Left lung (tissue), 10 donors: ENCODE measurements around the gene NCAPD2. TPM values are rescaled to one million over a fixed set of nuclear protein-coding genes. Genes with fewer than 3 reads are reported as not detected.
"Not testable (repeated sequence)": the region's sequence is repeated elsewhere in the genome, so short reads cannot be mapped to it uniquely, and the experiment has no call there.

ENCODE experiments used
- ATAC-seq: fragments of 200-7000 bp; cut with Tn5 transposase; one replicate; pipeline ENCODE4 v1.9.1; 2020; ENCODE audit warnings: moderate library complexity
- DNase-seq, 4 donors: peaks; one replicate each; pipeline ENCODE4 v3.0.0-alpha.2; 2013 to 2020
- H3K27ac ChIP-seq, 2 donors: fragments of 200-600 bp; sonication (generic) in 1 of 2; one replicate each; pipeline versions ENCODE4 v1.5.0 to v1.8.0; 2020 to 2021
- H3K27me3 ChIP-seq, 2 donors: fragments of 200-600 bp; sonication (generic) in 1 of 2; one replicate each; pipeline versions ENCODE4 v1.5.0 to v1.8.0; 2020 to 2021
- H3K36me3 ChIP-seq, 2 donors: fragments of 200-600 bp; sonication (generic) in 1 of 2; one replicate each; pipeline versions ENCODE4 v1.5.0 to v1.8.0; 2020 to 2021
- H3K4me1 ChIP-seq, 2 donors: fragments of 200-600 bp; one replicate each; pipeline ENCODE4 v1.8.0; 2021
- H3K4me3 ChIP-seq, 2 donors: fragments of 200-600 bp; sonication (generic) in 1 of 2; one replicate each; pipeline versions ENCODE4 v1.5.0 to v1.8.0; 2020 to 2021; ENCODE audit warnings: mild to moderate bottlenecking in 1 of 2
- H3K9me3 ChIP-seq, 2 donors: fragments of 200-600 bp; sonication (generic) in 1 of 2; one replicate each; pipeline versions ENCODE4 v1.5.0 to v1.8.0; 2020 to 2021
- CTCF ChIP-seq, 2 donors: fragments of 200-600 bp; sonication (generic) in 1 of 2; IDR thresholded peaks; one replicate each; pipeline versions ENCODE4 v1.5.0 to v1.8.0; 2021; ENCODE audit warnings: antibody characterized with exemption in 2 of 2
- intact Hi-C, 2 donors: fragments of 100-400 bp; cut with DNase I; formaldehyde crosslinking; loops; one replicate each; pipeline versions ENCODE4 v1.11.2 to v1.14.2; 2022
- polyA plus RNA-seq, 6 donors: library from polyadenylated mRNA; unstranded; fragments of 120-200 nt; gene quantifications; one replicate each; pipeline ENCODE4 v1.2.1, GENCODE V29; 2013; ENCODE audit not compliant: insufficient read length in 6 of 6
- total RNA-seq, 2 donors: library from RNA; stranded (reverse); fragmentation: NEBNext Ultra II Directional; extraction: Animal tissue kit (Norgen Biotek cat#: 25700); gene quantifications; one replicate each; pipeline ENCODE4 v1.2.1, GENCODE V29; 2021
- donor health status: DM: no; HTN: yes; CAD: no.
- donor health status: DM: no; HTN: no; CAD: no.

Gene NCAPD2
- total and polyA plus RNA-seq, 8 donors = 23.1 to 95.4 (median 56.8) TPM

- peaks cover 0 to 17% of the 10 kb centered on the region in 2 donors for H3K36me3 ChIP-seq
- no peak for TF ChIP-seq CTCF (IDR thresholded peaks at IDR 0.05)
- intact Hi-C loops = loop anchor here in 1 of 2 donors (5.0 kb wide), 1 partner anchor 47 kb away; no protein-coding TSS in a partner anchor
Observed at GRCh38 chr12:6469609-6470374, 24.1 kb upstream of the NCAPD2 start.

GRCh38 chr12:6470375-6471163 is 23.3 kb upstream of the NCAPD2 start, which contains the start of gene VAMP1:
VAMP1 (minus strand) TSS chr12:6470677; CDS start chr12:6470531, 146 bp downstream.
- DNase-seq (peak; percentile 97 to 99 (median 98)), ATAC-seq (peak; percentile 98)
- peak within 1 kb of the TSS; percentile 86 to 97 for H3K27ac ChIP-seq
- H3K36me3 ChIP-seq = peaks cover 0 to 13% of the 10 kb centered on the region in 2 donors
- peak within 1 kb of the TSS; percentile 56 to 73 for H3K4me3 ChIP-seq
- no peaks in the 10 kb centered on the region for H3K9me3 ChIP-seq
- TF ChIP-seq CTCF (IDR thresholded peaks at IDR 0.05) = no peak
- H3K27me3 ChIP-seq = no peaks in the 10 kb centered on the region
- intact Hi-C loops = no loop called here
- peaks cover 8 to 51% of the 10 kb centered on the region in 2 donors for H3K4me1 ChIP-seq

More at GRCh38 chr12:6469609-6470374, 24.1 kb upstream of the NCAPD2 start:
- Histone ChIP-seq H3K4me3 (peak overlapping the region; percentile 56 to 73), H3K4me1 (peaks cover 8 to 51% of the 10 kb centered on the region in 2 donors), H3K9me3 (no peaks in the 10 kb centered on the region), H3K27me3 (no peaks in the 10 kb centered on the region), H3K27ac (peak overlapping the region; percentile 86 to 97)
- peak in 1 of 4 donors; percentile 8 for DNase-seq
- ATAC-seq = no peak

GRCh38 chr12:6471989-6472360 is 21.9 kb upstream of the NCAPD2 start:
- no peak for ATAC-seq
- DNase-seq = no peak
- Histone ChIP-seq H3K9me3 (no peaks in the 10 kb centered on the region), H3K36me3 (peaks cover 0 to 6% of the 10 kb centered on the region in 2 donors), H3K4me3 (no peak overlapping the region), H3K27me3 (no peaks in the 10 kb centered on the region), H3K27ac (no peak overlapping the region), H3K4me1 (peaks cover 8 to 37% of the 10 kb centered on the region in 2 donors)
- intact Hi-C loops = no loop called here
- TF ChIP-seq CTCF (IDR thresholded peaks at IDR 0.05) = no peak

- Histone ChIP-seq H3K27ac (no peak overlapping the region), H3K4me3 (no peak overlapping the region), H3K4me1 (peaks cover 8 to 35% of the 10 kb centered on the region in 2 donors), H3K9me3 (no peaks in the 10 kb centered on the region), H3K27me3 (no peaks in the 10 kb centered on the region), H3K36me3 (peaks cover 0 to 6% of the 10 kb centered on the region in 2 donors)
- DNase-seq = no peak
- no peak for TF ChIP-seq CTCF (IDR thresholded peaks at IDR 0.05)
- no peak for ATAC-seq
- intact Hi-C loops = no loop called here
Observed at GRCh38 chr12:6472491-6472890, 21.4 kb upstream of the NCAPD2 start.

GRCh38 chr12:6475233-6475975 is 18.5 kb upstream of the NCAPD2 start:
- intact Hi-C loops, H3K36me3 ChIP-seq, H3K27me3 ChIP-seq, H3K4me3 ChIP-seq, H3K27ac ChIP-seq, DNase-seq, ATAC-seq, H3K9me3 ChIP-seq: not testable (repeated sequence)
- peaks cover 0 to 12% of the 10 kb centered on the region in 2 donors for H3K4me1 ChIP-seq
